HG02852 (cell line): ENCODE data around the gene CLRN3.
A peak's percentile ranks its signal among the peaks of the same experiment; 100 is the strongest.

ENCODE experiments used
- ATAC-seq: cut with Tn5 transposase; IDR thresholded peaks from one replicate; pipeline ENCODE4 v1.9.1; 2021; ENCODE audit warnings: mild to moderate bottlenecking, moderate library complexity; ENCODE audit not compliant: unreplicated experiment

The CLRN3 gene

DNA sequence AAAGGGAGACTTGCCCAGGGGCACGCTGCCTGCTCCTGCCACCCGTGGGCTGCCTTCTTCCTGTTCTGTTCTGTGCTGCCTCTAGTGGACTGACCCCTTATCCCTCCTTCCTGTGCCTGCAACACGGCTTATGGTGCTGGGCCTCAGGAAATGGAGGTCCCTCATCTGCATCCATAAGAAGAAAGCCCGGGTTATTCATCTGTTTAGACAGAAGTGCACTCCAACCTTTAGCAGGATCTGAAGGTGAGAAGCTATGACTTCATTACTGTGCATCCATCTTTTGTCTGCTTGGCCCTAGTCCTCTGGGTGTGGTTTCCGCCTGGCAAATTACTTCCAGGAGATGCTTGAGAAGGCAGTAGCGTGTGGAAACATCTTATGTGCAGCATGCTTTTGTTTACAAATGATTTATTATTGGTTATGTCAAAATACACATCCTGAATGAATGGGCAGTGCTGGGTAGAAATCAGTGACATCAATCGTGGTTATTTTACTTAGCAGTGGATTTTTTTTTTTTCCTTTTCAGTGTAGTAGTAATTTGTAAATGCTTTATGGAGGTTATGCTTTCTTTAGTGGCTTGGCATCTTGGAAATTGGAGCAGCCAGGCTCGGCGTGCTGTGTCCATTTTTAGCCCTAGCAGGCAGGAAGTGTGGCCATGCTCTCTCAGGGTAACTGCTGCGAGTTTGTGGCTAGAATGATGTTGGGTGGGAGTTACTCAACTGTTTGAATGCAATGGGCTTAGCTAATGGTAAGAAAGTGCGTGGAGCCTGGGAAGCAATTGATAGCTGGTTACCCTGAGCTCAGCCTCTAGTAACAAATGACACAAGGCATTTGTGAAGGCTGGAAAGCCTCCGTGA is 26.9 kb upstream of the CLRN3 start:
- ATAC-seq: no peak

DNA sequence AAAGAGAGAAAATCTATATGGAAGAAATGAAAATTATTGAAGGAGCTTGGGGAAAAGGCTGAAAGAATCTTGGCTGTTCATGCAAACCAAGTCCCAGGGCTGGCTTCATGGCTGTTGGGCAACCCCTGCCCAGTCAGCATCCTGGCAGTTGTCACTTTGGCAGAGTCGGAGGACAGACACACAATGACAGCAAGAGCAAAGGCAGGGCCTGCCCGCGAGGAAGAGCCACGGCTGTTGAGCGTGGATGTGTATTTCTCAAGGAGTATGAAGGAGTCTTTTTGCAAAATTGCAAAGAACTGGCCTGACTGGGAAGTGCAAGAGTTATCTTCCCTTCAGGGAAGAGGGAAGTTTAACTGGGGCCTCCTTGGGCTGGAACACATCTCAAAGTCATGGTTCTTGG is 25.8 kb upstream of the CLRN3 start:
- ATAC-seq: no peak

DNA sequence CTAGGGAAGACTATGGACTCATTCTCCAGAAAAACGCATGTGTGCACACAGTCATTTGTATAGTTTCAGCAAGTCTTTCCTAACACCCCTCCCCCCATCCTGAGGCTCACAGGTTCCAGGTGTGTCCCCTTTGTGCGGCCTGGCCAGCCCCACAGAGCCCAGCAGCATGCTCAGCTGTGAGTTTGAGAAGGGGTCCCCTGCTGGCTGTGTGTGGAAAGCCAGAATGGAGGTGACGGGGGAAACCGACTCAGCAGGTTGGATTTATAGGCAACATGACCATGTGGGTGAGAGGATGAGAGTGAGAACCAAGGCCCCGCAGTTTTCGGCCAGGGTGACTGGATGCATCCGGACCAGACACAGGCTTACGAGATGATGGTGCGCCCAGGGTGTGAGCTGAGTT is 24.1 kb upstream of the CLRN3 start:
- ATAC-seq: no peak

DNA sequence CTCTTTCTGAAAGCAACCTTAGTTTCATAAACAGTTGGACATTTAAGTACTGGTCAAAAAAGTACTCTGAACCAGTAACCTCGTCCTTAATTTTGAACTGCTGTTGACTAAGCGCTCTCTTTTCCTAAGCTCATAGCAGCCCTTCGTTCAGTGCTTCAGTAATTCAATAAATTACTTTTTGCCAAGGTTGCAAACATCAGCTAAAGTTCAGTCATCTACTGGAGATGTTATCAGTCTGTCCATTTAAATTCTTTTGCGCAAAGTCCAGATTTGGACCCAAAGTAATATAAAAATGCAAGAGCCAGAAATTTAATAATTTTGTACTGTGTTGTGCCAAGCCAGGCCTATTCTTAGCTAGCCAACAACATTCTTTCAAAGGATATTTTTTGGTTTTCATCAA is 22.6 kb upstream of the CLRN3 start:
- no peak for ATAC-seq

DNA sequence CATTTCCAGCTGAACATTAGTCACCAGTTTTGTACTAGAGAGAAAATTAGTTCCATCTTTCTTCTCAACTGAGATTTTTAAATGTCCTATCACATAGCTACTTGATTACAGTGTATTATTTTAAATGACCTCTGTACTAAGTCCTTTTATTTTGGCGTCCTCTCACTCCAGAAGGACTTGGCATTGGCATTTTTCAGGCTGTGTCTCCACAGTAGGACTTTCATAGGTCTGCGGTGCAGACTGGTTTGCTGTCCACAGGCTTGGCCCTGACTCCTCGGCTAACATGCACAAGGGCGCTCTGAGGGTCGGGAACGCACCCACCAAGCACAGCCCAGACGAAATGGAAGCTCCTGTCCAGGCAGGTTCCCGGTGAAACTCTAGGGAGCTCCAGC is 20.6 kb upstream of the CLRN3 start:
- no peak for ATAC-seq

- ATAC-seq: no peak
These were observed 20.0 kb upstream of the CLRN3 start for GRCh38 chr10:127912607-127913367.

GRCh38 chr10:127911867-127912257 is 19.1 kb upstream of the CLRN3 start:
- no peak for ATAC-seq

- no peak for ATAC-seq
These were observed 18.6 kb upstream of the CLRN3 start for GRCh38 chr10:127911218-127911866.

- no peak for ATAC-seq
These were observed 17.7 kb upstream of the CLRN3 start for GRCh38 chr10:127910464-127910770.

- no peak for ATAC-seq
These were observed 17.1 kb upstream of the CLRN3 start for GRCh38 chr10:127909716-127910463.

DNA sequence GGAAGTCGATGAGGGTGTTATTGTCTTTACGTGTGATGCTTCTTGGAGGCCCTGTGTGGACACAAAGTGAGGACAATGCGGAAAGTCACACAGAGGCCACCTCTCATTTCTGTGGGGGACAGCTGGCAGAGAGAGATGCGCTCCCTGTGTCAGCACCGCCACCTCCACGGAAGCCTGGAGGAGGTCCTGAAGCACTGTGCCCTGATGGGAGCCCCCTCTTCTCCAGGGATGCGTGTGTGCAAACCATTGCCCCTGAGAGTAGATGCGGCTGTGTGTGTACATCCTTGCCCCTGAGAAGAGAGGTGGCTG is 16.2 kb upstream of the CLRN3 start:
- ATAC-seq: no peak

GRCh38 chr10:127908106-127908958 is 15.6 kb upstream of the CLRN3 start:
- ATAC-seq: no peak

DNA sequence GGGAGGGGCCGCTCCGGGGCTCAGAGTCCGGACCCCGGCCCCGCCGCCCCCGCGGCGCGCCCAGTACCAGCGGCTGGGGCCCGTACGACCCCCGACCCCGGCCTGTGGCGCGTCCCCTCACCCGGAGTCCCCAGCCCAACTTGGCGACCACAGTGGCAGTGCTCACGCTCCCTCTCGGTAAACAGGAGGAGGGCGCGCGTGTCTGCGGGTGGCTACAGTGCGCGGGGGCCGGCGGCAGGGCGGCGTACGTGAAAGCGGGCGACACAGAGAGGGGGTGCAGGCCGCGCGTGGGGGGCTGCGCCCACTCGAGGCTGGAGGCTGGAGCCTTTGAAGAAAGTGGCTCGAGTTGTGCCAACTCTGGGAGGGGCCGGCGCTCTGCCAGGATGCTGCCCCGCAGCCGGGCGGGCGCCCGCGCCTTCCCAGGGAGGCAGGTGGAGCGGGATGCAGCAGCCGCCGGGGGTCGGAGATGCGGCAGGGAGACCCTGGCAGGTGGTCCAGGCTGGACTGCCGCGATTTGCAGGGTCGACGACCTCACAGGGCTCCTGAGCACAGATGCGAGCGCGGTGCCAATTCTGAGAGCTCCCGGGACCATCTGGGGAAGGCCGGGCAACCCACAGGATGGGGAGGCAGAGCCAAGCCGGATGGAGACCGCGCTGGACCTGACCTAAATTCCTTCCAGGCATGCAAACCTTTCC is 14.8 kb upstream of the CLRN3 start:
- ATAC-seq: no peak

GRCh38 chr10:127906548-127907377 is 14.0 kb upstream of the CLRN3 start, which contains the start of gene PTPRE:
TSS of gene PTPRE (plus strand) at chr10:127907103. CDS start at chr10:128040882, 133,779 bp downstream.
- ATAC-seq: peak; percentile 76

GRCh38 chr10:127905848-127906261 is 13.1 kb upstream of the CLRN3 start:
- no peak for ATAC-seq

DNA sequence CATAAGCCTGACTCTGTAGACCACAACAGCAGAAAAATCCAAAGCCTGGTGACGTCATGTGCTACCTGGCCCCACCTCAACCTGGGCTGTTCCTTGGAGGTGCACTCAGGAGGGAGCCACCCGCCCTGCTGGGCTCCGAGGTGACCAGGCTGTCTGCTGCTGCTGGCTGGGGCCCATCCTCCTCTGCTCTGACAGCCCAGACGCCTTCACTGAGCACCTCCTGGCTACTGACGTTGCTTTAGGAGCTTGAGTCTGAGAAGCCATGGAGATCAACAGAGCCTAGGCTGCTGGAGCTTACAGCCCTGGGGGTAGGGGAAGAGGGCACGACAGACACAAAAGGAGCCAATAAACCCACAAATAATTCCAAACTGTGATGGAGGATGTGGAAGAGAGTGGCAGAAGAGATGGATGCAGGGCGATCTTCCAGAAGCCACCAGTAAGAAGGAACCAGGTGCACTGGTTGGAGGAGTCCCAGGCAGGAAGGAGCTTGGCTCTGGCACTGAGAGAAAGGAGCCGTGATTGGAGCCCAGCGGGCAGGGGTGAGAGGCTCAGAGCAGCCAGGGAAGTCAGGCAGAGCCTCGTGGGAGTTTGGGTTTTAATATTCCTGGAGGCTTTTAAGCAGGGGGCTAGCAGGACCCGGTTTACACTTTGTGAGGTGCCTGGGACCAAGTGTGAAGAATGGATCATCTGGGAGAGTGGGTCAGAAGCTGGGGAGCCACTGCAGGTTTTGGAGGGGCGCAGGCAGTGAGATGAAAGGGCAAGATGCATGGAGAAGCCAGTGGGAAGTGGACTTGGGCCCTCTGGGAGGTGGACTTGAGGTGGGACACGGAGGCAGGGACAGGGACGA is 12.5 kb upstream of the CLRN3 start:
- no peak for ATAC-seq

GRCh38 chr10:127904311-127905000 is 11.7 kb upstream of the CLRN3 start:
- no peak for ATAC-seq
